RWPE2 (cell line): ENCODE results near the gene BEST2.
"Not testable (repeated sequence)": the region's sequence is repeated elsewhere in the genome, so short reads cannot be mapped to it uniquely, and the experiment has no call there.

Source experiments
- ATAC-seq: fragments of 200-7000 bp; cut with Tn5 transposase; 3 replicates; pipeline ENCODE4 v1.9.1; 2021; ENCODE audit warnings: low read depth
- DNase-seq: peaks from one replicate; pipeline ENCODE4 v3.0.0-alpha.2; 2020; ENCODE audit warnings: low spot score
- H3K27ac ChIP-seq: fragments of 450-650 bp; 2 replicates; pipeline ENCODE4 v1.5.1; 2017; ENCODE audit warnings: mild to moderate bottlenecking; ENCODE audit not compliant: poor library complexity, severe bottlenecking
- H3K27me3 ChIP-seq: fragments of 250-450 bp; sonication (Bioruptor Pico); 2 replicates; pipeline ENCODE4 v1.5.1; 2021; ENCODE audit warnings: mild to moderate bottlenecking, moderate library complexity; ENCODE audit not compliant: insufficient read depth, poor library complexity, severe bottlenecking
- H3K36me3 ChIP-seq: fragments of 250-450 bp; sonication (Bioruptor Pico); 2 replicates; pipeline ENCODE4 v1.5.1; 2020; ENCODE audit warnings: low read depth, mild to moderate bottlenecking, moderate library complexity
- H3K4me1 ChIP-seq: fragments of 250-450 bp; sonication (Bioruptor Pico); 2 replicates; pipeline ENCODE4 v1.5.1; 2021; ENCODE audit warnings: mild to moderate bottlenecking, moderate library complexity; ENCODE audit not compliant: insufficient read depth, poor library complexity, severe bottlenecking
- H3K4me3 ChIP-seq: fragments of 250-450 bp; sonication (Bioruptor Pico); 2 replicates; pipeline ENCODE4 v1.5.1; 2021; ENCODE audit warnings: mild to moderate bottlenecking, moderate library complexity; ENCODE audit not compliant: severe bottlenecking
- H3K9me3 ChIP-seq: fragments of 250-450 bp; sonication (Bioruptor Pico); 2 replicates; pipeline ENCODE4 v1.5.1; 2021; ENCODE audit warnings: mild to moderate bottlenecking, moderate library complexity; ENCODE audit not compliant: severe bottlenecking
- TF ChIP-seq, protein P1 (sequence below): fragments of 450-650 bp; IDR thresholded peaks from one replicate; pipeline ENCODE4 v1.5.1; 2017; ENCODE audit warnings: mild to moderate bottlenecking, moderate library complexity; ENCODE audit not compliant: poor library complexity, severe bottlenecking

Gene BEST2

GRCh38 chr19:12722566-12723380 lies 28.8 kb upstream of the BEST2 start:
- Histone ChIP-seq H3K9me3 (no peaks in the 10 kb centered on the region), H3K36me3 (peaks cover 19% of the 10 kb centered on the region), H3K27me3 (no peaks in the 10 kb centered on the region), H3K27ac (peak overlapping the region; percentile 76), H3K4me3 (peak overlapping the region; percentile 72), H3K4me1 (no peaks in the 10 kb centered on the region)
- DNase-seq (peak; percentile 99), ATAC-seq (peak; percentile 73)
- TF ChIP-seq, protein P1, sequence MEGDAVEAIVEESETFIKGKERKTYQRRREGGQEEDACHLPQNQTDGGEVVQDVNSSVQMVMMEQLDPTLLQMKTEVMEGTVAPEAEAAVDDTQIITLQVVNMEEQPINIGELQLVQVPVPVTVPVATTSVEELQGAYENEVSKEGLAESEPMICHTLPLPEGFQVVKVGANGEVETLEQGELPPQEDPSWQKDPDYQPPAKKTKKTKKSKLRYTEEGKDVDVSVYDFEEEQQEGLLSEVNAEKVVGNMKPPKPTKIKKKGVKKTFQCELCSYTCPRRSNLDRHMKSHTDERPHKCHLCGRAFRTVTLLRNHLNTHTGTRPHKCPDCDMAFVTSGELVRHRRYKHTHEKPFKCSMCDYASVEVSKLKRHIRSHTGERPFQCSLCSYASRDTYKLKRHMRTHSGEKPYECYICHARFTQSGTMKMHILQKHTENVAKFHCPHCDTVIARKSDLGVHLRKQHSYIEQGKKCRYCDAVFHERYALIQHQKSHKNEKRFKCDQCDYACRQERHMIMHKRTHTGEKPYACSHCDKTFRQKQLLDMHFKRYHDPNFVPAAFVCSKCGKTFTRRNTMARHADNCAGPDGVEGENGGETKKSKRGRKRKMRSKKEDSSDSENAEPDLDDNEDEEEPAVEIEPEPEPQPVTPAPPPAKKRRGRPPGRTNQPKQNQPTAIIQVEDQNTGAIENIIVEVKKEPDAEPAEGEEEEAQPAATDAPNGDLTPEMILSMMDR: no peak

GRCh38 chr19:12723381-12723640 lies 28.3 kb upstream of the BEST2 start:
- no peak for DNase-seq
- no peaks in the 10 kb centered on the region for H3K9me3 ChIP-seq
- peaks cover 13% of the 10 kb centered on the region for H3K36me3 ChIP-seq
- ATAC-seq: no peak
- TF ChIP-seq, protein P1: no peak
- no peaks in the 10 kb centered on the region for H3K4me1 ChIP-seq
- H3K4me3 ChIP-seq: peak overlapping the region; percentile 72
- peak overlapping the region; percentile 76 for H3K27ac ChIP-seq
- H3K27me3 ChIP-seq: no peaks in the 10 kb centered on the region

- ATAC-seq (peak; percentile 51), DNase-seq (no peak)
- no peaks in the 10 kb centered on the region for H3K9me3 ChIP-seq
- H3K27me3 ChIP-seq: no peaks in the 10 kb centered on the region
- peak within 1 kb of the TSS; percentile 76 for H3K27ac ChIP-seq
- peak within 1 kb of the TSS; percentile 72 for H3K4me3 ChIP-seq
- H3K4me1 ChIP-seq: no peaks in the 10 kb centered on the region
- TF ChIP-seq, protein P1: no peak
- peaks cover 8% of the 10 kb centered on the region for H3K36me3 ChIP-seq
Measured at GRCh38 chr19:12723641-12724426, 27.8 kb upstream of the BEST2 start, which contains the start of gene TNPO2. Gene TNPO2, minus strand, starts transcription at chr19:12723932. Its CDS starts 2,955 bp downstream, at chr19:12720977.

GRCh38 chr19:12725612-12726011 lies 26.0 kb upstream of the BEST2 start:
- H3K4me1 ChIP-seq, ATAC-seq, H3K27me3 ChIP-seq, DNase-seq, H3K27ac ChIP-seq, H3K4me3 ChIP-seq, H3K36me3 ChIP-seq, H3K9me3 ChIP-seq: not testable (repeated sequence)

DNA sequence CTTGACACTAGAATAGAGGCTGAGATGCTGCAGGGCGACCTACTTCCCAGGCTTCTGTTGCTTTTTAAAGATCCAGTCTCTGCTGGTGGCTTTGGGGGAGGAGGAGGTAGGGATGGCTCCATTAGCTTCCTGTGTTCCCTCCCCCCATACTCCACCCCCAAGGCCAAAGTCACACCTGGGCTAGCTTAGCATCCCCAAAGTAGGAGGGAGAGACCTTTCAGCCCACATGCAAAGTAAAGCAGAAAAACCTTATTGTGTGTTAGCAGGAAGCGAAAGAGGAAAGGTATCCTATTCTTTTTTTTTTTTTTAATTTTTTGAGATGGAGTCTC lies 24.6 kb upstream of the BEST2 start:
- no peak for ATAC-seq
- no peaks in the 10 kb centered on the region for H3K9me3 ChIP-seq
- H3K27ac ChIP-seq: no peak overlapping the region
- no peaks in the 10 kb centered on the region for H3K4me1 ChIP-seq
- peaks cover 18% of the 10 kb centered on the region for H3K36me3 ChIP-seq
- no peaks in the 10 kb centered on the region for H3K27me3 ChIP-seq
- TF ChIP-seq, protein P1: no peak
- no peak for DNase-seq
- H3K4me3 ChIP-seq: no peak overlapping the region
